ENCODE measurements around the gene IFNA10. TPM values are rescaled to one million over a fixed set of nuclear protein-coding genes. Genes with fewer than 3 reads are reported as not detected.
"Not testable (repeated sequence)": the region's sequence is repeated elsewhere in the genome, so short reads cannot be mapped to it uniquely, and the experiment has no call there.

Gene IFNA10
- total RNA-seq, result not detected
- long read RNA-seq, result 0 reads

GRCh38 chr9:21207043-21207442 lies at the start of gene IFNA10:
Gene IFNA10, minus strand, starts transcription at chr9:21207143. Its CDS starts 46 bp downstream, at chr9:21207097.
- intact Hi-C loops (cut with DNase I); DNase-seq; ATAC-seq (ENCODE audit: poor library complexity): not testable (repeated sequence)

- no peak for ATAC-seq (ENCODE audit: poor library complexity)
- intact Hi-C loops (cut with DNase I), result no loop called here
- no peak for DNase-seq
Observed at GRCh38 chr9:21255538-21256212, 48.7 kb upstream of the IFNA10 start.

DNA sequence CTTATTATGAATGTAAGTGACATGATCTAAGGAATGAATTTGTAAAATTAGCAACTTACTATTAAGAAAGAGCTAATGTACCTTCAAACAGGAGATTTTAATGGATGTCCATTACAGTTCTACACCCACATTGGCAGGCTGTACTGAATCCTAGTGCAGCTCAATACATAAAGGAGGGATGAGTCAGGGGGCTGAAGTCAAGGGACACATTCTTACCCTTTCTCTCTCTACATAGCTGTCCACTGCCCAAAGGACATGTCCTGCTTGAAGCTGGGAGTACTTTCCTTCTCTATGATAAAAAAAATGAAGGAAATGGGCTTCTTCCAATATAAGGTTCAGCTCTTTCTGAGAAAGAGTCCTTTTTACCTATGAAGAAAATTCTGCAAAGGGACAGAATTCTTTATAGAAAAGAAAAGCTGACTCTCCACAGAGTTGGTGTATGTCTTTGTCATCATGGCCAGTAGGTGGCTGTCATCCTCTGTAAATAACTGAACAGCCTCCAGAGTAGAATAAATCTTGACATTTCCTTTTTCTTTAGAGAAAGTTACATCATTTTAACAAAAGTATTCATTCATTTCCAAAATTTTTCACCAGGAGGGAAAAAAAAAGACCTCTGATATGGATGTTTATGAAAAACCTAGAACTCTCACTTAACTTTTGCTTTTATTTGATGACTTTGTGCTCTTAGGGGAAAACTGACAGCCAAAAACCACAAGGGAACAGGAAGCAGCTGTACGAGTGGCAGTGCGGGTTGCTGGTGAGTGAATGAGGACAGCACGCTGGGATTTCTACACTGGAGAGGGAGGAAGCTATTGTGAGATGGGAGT lies 46.0 kb upstream of the IFNA10 start:
- ATAC-seq (ENCODE audit: poor library complexity) (peak; percentile 79), DNase-seq (peak; percentile 55)
- intact Hi-C loops (cut with DNase I), result no loop called here

DNA sequence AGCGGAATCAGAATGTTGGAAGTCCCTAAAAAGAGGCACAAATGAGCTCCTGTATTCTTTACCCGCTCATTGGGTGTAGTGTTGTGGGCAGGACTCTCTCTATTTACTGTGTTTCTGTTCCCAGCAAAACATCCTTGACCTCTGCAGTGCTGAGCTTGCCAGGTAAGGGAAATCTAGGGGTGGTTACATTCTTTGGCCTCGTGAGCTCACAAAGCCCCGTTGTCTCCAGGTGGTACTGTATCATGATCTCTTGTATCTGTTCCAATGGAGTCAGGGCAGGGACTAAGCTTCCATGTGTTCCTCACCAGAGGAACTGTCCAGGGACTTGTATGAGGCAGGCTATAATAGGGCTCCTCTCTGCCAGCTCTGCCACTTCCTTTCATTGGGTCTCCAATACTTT lies 44.7 kb upstream of the IFNA10 start:
- intact Hi-C loops (cut with DNase I), result no loop called here
- no peak for ATAC-seq (ENCODE audit: poor library complexity)

DNA sequence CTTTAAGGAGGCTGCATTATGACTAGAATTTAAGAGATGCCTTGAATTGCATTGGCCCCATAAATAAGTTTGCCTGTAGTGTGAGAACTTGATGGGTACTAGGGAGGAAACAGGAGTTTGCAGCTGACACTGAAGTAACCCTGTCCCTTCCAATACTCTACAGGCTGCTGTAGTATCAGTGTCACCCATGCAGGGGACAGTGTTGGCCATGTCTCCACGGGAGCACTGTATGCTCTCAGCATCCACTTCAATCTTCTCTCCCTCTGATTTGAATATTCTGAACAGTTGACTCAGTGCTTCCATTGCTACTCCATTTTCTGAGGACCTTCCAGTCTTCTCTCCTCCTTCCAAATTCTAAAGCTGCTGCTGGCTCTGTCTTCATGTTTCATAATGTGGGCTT lies 44.2 kb upstream of the IFNA10 start:
- DNase-seq (no peak), ATAC-seq (ENCODE audit: poor library complexity) (no peak)
- intact Hi-C loops (cut with DNase I), result no loop called here

More for the DNA sequence above, 44.7 kb upstream of the IFNA10 start:
- no peak for DNase-seq

GRCh38 chr9:21244836-21245235 lies 37.9 kb upstream of the IFNA10 start:
- no peak for ATAC-seq (ENCODE audit: poor library complexity)
- intact Hi-C loops (cut with DNase I), result no loop called here
- DNase-seq, result no peak

- intact Hi-C loops (cut with DNase I), result no loop called here
- ATAC-seq (ENCODE audit: poor library complexity) (no peak), DNase-seq (no peak)
Observed at GRCh38 chr9:21239911-21240310, 33.0 kb upstream of the IFNA10 start, which contains the start of gene IFNA14. Gene IFNA14, minus strand, starts transcription at chr9:21240005. Its CDS starts 70 bp downstream, at chr9:21239935.

DNA sequence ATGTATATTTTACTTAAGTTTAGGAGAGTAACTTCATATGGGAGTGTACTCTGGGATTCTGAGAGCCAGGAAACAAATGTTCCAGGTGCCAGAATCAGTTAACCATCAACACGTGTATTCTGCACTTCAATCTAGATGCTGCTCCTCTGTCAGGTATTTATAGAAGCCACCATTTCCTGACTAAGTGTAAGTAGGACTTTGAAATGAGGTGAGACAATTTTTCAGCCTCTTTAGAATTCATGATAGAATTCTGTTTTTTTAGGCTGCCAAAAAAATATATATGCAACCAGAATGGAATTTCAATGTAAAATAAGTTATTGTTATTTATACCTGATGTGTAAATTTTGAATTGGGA lies 29.4 kb upstream of the IFNA10 start:
- intact Hi-C loops (cut with DNase I); ATAC-seq (ENCODE audit: poor library complexity); DNase-seq: not testable (repeated sequence)

- intact Hi-C loops (cut with DNase I), result not testable (repeated sequence)
- ATAC-seq (ENCODE audit: poor library complexity) (peak; percentile 61), DNase-seq (peak; percentile 45)
Observed at GRCh38 chr9:21235468-21236359, 28.8 kb upstream of the IFNA10 start.

GRCh38 chr9:21234153-21234687 lies 27.3 kb upstream of the IFNA10 start:
- ATAC-seq (ENCODE audit: poor library complexity), result no peak
- intact Hi-C loops (cut with DNase I), result no loop called here
- no peak for DNase-seq

GRCh38 chr9:21233258-21233657 lies 26.3 kb upstream of the IFNA10 start:
- ATAC-seq (ENCODE audit: poor library complexity) (no peak), DNase-seq (no peak)
- intact Hi-C loops (cut with DNase I), result no loop called here

DNA sequence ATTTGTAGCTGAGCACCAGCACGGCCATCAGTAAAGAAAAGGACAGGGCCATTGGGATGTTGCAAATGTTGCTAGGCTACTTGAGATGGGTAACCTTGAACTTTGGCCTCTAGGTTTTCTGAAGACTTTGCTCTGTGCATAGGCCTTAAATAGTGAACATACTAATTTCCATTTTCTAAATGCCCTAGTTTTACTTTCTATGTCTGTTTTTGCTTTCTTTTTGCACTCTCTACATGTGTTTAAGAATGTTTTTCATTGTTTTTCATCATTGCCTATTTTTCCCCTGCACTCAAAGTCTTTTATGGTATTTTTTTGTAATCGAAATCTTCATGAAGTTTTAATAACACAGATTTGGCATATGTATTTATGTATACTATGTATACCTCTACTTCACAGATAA lies 21.2 kb upstream of the IFNA10 start, which contains the start of gene IFNA17:
TSS of gene IFNA17 (minus strand) at position 101 of the 400 bp plus-strand sequence. CDS start at position 52, 49 bp downstream.
- DNase-seq (no peak), ATAC-seq (ENCODE audit: poor library complexity) (no peak)
- intact Hi-C loops (cut with DNase I), result no loop called here

GRCh38 chr9:21217211-21217610 lies 10.3 kb upstream of the IFNA10 start, which contains the start of gene IFNA16:
Gene IFNA16, minus strand, starts transcription at chr9:21217311. Its CDS starts 6 bp downstream, at chr9:21217305.
- DNase-seq; intact Hi-C loops (cut with DNase I); ATAC-seq (ENCODE audit: poor library complexity): not testable (repeated sequence)

DNA sequence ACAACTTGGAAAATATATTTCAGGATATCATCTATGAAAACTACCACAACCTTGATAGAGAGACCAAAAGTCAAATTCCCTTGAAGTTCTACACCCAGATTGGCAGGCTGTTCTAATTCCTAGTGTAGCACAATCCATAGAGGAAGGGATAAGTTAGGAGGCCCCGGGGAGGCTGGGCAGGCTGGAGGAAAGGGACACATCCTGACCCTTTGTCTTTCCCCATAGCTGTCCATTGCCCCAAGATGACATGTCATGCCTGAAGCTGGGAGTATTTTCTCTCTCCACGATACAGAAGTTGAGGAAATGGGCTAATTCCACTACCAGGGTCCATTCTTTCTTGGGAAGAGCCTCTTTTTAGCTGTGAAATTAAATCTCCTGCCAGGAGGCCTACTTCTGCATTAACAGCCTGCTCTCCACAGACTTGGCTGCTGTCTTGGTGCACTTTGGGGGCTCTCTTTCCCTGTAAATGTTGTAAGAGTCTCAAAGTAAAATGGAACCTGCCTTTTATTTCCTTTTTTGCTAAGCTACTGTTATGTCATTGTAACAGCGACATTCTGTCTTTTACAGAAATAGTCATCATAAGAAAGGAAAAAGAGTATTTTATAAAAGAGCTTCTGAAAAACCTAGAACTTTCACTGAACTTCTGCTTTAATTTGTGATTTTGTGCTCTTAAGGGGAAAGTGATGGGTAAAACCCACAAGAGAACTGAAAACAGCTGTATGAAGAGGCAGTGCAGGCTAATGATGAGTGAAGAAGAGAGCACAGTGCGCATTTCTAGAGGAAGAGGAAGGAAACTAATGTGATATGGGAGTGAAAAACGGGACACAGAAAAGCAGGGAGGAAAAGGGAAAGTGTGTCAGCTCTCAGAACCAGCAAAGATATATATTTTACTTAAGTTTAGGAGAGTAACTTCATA lies 6.7 kb upstream of the IFNA10 start:
- intact Hi-C loops (cut with DNase I); ATAC-seq (ENCODE audit: poor library complexity); DNase-seq: not testable (repeated sequence)

- DNase-seq; ATAC-seq (ENCODE audit: poor library complexity); intact Hi-C loops (cut with DNase I): not testable (repeated sequence)
Observed at GRCh38 chr9:21212160-21212559, 5.2 kb upstream of the IFNA10 start.

GRCh38 chr9:21210782-21211181 lies 3.8 kb upstream of the IFNA10 start:
- ATAC-seq (ENCODE audit: poor library complexity); DNase-seq; intact Hi-C loops (cut with DNase I): not testable (repeated sequence)

GRCh38 chr9:21210311-21210710 lies 3.4 kb upstream of the IFNA10 start:
- intact Hi-C loops (cut with DNase I), result no loop called here
- no peak for ATAC-seq (ENCODE audit: poor library complexity)
- DNase-seq, result no peak

All from Right ventricle myocardium superior (tissue), 1 donor.